Duodenal mucosa (tissue), 2 donors: ENCODE measurements around the gene ENTPD1.
A peak's percentile ranks its signal among the peaks of the same experiment; 100 is the strongest.
"Not testable (repeated sequence)": the region's sequence is repeated elsewhere in the genome, so short reads cannot be mapped to it uniquely, and the experiment has no call there.

Experiments used
- H3K27ac ChIP-seq: one replicate; pipeline ENCODE4 v1.7.0; 2013; ENCODE audit warnings: low read depth, low read length
- H3K27me3 ChIP-seq, 2 donors: one replicate each; pipeline ENCODE4 v1.7.0; 2013; ENCODE audit warnings: low read length in 2 of 2, control low read depth in 1 of 2; ENCODE audit not compliant: insufficient read depth in 2 of 2, control insufficient read depth in 1 of 2
- H3K36me3 ChIP-seq, 2 donors: one replicate each; pipeline ENCODE4 v1.7.0; 2013; ENCODE audit warnings: low read length in 2 of 2, control low read depth in 1 of 2; ENCODE audit not compliant: insufficient read depth in 2 of 2, control insufficient read depth in 1 of 2
- H3K4me1 ChIP-seq, 2 donors: one replicate each; pipeline ENCODE4 v1.7.0; 2013; ENCODE audit warnings: low read length in 2 of 2, control low read depth in 1 of 2; ENCODE audit not compliant: insufficient read depth in 2 of 2, control insufficient read depth in 1 of 2
- H3K4me3 ChIP-seq, 2 donors: one replicate each; pipeline ENCODE4 v1.7.0; 2013; ENCODE audit warnings: low read length in 2 of 2, low read depth in 1 of 2
- H3K9ac ChIP-seq, 2 donors: one replicate each; pipeline ENCODE4 v1.7.0; 2013; ENCODE audit warnings: low read length in 2 of 2, low read depth in 1 of 2
- H3K9me3 ChIP-seq, 2 donors: one replicate each; pipeline ENCODE4 v1.7.0; 2013; ENCODE audit warnings: low read length in 2 of 2, control low read depth in 1 of 2; ENCODE audit not compliant: control insufficient read depth in 1 of 2

Gene ENTPD1

DNA sequence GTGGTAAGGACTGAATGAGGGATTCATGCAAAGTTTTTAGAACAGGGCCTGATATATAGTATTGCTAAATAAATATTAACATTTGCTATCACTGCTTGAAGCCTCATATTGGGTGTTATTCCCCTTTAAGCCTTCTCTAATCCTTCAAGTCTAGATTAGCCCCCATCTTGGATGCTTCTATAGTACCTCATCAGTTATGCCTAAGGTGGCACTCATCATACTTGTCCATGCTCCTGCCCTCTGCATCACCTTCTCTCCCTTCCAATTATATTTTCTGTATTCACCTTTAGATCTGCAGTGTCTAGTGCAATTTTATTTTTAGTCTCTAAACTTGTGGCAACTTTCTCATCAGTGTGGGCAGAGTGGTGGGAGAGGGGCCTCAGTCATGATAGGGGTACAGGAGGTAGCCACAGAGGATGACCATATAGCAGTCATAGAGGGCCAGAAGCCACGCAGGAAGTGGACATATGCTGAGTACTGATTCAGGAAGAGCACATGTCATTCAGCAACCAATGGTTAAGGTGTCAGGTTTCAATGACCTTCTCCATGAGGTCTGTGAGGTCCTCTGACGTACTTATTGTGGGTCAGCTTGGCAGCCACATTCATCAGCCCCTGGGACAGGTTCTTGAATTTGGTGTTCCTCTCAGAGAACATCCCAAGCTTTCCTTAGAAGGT, 2.5 kb downstream of the ENTPD1 start:
- Histone ChIP-seq H3K4me1 (peaks cover 12 to 18% of the 10 kb centered on the region in 2 donors), H3K9ac (no peak overlapping the region), H3K36me3 (no peaks in the 10 kb centered on the region), H3K4me3 (peak overlapping the region; percentile 0 to 9), H3K27me3 (no peaks in the 10 kb centered on the region), H3K9me3 (no peaks in the 10 kb centered on the region), H3K27ac (no peak overlapping the region)

DNA sequence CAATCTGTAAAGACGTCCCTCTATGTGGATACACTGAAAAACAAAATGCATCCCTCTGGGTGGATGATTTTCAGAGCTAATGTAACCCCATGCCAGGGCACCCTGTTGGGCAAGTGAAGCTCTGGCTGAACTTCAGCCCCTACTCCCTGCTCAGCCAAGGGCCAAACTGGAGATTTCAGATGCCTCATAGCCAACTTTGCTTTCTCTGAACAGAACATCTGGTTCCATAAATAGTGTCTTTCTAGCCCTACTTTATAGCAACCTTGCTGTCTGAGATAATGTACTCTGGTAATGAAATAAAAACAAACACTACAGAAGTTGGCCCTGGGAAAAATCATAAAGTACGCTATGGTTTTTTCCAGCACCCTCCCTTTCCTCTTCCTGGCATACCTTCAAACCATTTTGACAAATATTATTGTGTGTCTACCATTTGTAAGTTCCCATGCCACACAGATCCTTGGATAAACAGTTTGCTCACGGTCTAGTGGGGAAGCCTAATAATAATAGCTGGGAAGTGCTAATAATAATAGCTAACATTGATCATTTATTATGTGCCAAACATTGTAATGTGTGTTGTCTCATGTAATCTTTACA, 3.4 kb downstream of the ENTPD1 start:
- Histone ChIP-seq H3K4me3 (no peak overlapping the region), H3K9ac (no peak overlapping the region), H3K36me3 (no peaks in the 10 kb centered on the region), H3K27ac (peak overlapping the region; percentile 21), H3K27me3 (no peaks in the 10 kb centered on the region), H3K9me3 (peaks cover 0 to 2% of the 10 kb centered on the region in 2 donors), H3K4me1 (peaks cover 12 to 18% of the 10 kb centered on the region in 2 donors)

- Histone ChIP-seq H3K27ac (no peak overlapping the region), H3K4me1 (peaks cover 10 to 12% of the 10 kb centered on the region in 2 donors), H3K36me3 (no peaks in the 10 kb centered on the region), H3K9me3 (peaks cover 0 to 4% of the 10 kb centered on the region in 2 donors), H3K9ac (no peak overlapping the region), H3K27me3 (no peaks in the 10 kb centered on the region), H3K4me3 (no peak overlapping the region)
Measured at GRCh38 chr10:95761939-95762492, 6.1 kb downstream of the ENTPD1 start.

DNA sequence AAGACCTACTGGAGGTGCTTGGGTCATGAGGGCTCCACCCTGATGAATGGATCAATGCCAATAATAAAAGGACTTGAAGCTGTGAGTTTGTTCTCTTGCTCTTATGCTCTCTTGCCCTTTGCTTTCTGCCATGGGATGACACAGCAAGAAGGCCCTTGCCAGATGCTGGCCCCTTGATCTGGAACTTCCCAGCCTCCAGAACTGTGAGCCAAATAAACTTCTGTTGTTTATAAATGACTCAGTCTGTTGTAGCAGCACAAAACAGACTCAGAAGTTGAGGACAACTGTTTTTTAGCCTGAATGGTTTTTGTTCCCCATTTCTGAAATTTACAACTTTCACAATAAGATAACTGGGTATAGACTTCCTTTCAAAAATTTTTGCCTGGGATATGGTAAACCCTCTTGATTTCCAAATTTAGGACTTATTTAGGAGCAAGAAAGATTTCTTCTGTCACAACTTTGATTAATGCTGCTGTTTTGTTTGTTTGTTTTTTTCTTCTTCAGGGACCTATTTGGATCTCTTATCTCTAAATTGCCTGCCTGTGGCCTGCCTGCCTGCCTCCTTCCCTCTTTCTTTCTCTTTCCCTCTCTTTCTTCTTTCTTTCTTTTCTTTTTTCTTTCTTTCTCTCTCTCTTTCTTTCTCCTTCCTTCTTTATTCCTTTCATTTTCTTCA, 12.1 kb downstream of the ENTPD1 start:
- Histone ChIP-seq H3K9ac (no peak overlapping the region), H3K4me3 (no peak overlapping the region), H3K36me3 (no peaks in the 10 kb centered on the region), H3K9me3 (peaks cover 0 to 4% of the 10 kb centered on the region in 2 donors), H3K4me1 (no peaks in the 10 kb centered on the region), H3K27me3 (no peaks in the 10 kb centered on the region), H3K27ac (no peak overlapping the region)

- Histone ChIP-seq H3K27me3 (no peaks in the 10 kb centered on the region), H3K36me3 (no peaks in the 10 kb centered on the region), H3K27ac (no peak overlapping the region)
Measured at GRCh38 chr10:95770084-95770720, 14.2 kb downstream of the ENTPD1 start.

GRCh38 chr10:95773454-95773853, 17.5 kb downstream of the ENTPD1 start:
- H3K4me3 ChIP-seq, H3K36me3 ChIP-seq, H3K9me3 ChIP-seq, H3K27me3 ChIP-seq, H3K4me1 ChIP-seq, H3K27ac ChIP-seq, H3K9ac ChIP-seq: not testable (repeated sequence)

More at GRCh38 chr10:95770084-95770720, 14.2 kb downstream of the ENTPD1 start:
- H3K9ac ChIP-seq: no peak overlapping the region
- H3K4me1 ChIP-seq: no peaks in the 10 kb centered on the region
- H3K9me3 ChIP-seq: no peaks in the 10 kb centered on the region
- H3K4me3 ChIP-seq: no peak overlapping the region

- H3K36me3 ChIP-seq, H3K27ac ChIP-seq, H3K4me1 ChIP-seq, H3K9ac ChIP-seq, H3K4me3 ChIP-seq, H3K27me3 ChIP-seq, H3K9me3 ChIP-seq: not testable (repeated sequence)
Measured at GRCh38 chr10:95777638-95778037, 21.7 kb downstream of the ENTPD1 start.

DNA sequence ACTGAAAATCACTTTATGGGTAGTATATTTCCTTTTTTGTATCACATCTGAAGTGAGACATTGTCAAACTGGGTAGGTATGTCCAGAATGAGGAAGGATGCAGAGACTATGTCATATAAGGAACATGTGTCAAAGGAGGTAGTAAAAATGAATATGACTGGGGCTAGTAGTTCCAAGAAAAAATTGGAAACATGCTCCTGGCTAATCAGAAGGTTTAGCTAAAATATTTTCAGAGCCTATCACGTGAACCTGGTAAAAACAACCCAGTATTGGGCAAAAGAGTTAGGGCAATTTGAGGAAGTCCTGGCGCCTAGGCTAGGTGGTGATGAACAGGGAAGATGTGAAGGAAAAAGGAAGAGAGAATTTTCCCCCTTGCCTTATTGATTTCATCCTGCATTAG, 26.4 kb downstream of the ENTPD1 start:
- H3K36me3 ChIP-seq: no peaks in the 10 kb centered on the region
- peaks cover 0 to 12% of the 10 kb centered on the region in 2 donors for H3K4me1 ChIP-seq
- no peaks in the 10 kb centered on the region for H3K27me3 ChIP-seq
- no peak overlapping the region for H3K27ac ChIP-seq
- no peak overlapping the region for H3K9ac ChIP-seq
- no peaks in the 10 kb centered on the region for H3K9me3 ChIP-seq
- H3K4me3 ChIP-seq: no peak overlapping the region

GRCh38 chr10:95783741-95784140, 27.8 kb downstream of the ENTPD1 start:
- no peaks in the 10 kb centered on the region for H3K9me3 ChIP-seq
- no peak overlapping the region for H3K9ac ChIP-seq
- no peaks in the 10 kb centered on the region for H3K27me3 ChIP-seq
- peaks cover 0 to 12% of the 10 kb centered on the region in 2 donors for H3K4me1 ChIP-seq
- H3K36me3 ChIP-seq: no peaks in the 10 kb centered on the region
- H3K4me3 ChIP-seq: no peak overlapping the region
- no peak overlapping the region for H3K27ac ChIP-seq
